ENCODE data around the gene FOXG1. TPM values are rescaled to one million over a fixed set of nuclear protein-coding genes. Genes with fewer than 3 reads are reported as not detected.

FOXG1 gene
- total RNA-seq, 2 donors from 2014 or later = not detected

DNA sequence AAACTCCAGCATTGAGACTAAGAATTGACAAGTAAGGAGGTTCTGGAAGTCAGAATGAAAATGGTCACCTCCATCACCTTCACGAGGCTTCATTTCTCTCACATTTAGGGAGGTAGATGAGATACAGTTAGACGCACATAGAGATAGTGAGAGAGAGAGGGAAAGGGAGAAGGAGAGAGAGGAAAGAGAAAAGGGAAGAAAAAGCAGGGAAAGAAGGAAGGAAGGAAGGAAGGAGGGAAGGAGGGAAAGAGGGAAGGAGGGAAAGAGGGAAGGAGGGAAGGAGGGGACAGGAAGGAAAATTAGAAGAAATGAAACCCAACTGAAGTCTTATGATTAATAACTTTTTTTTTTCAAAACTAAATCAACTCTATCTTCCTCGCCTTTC lies 10.7 kb upstream of the FOXG1 start:
- no peaks in the 10 kb centered on the region for H3K9me3 ChIP-seq
- H3K36me3 ChIP-seq = no peaks in the 10 kb centered on the region
- no peak overlapping the region for H3K4me3 ChIP-seq
- H3K27me3 ChIP-seq = peaks cover 40% of the 10 kb centered on the region
- TF ChIP-seq, protein P1, sequence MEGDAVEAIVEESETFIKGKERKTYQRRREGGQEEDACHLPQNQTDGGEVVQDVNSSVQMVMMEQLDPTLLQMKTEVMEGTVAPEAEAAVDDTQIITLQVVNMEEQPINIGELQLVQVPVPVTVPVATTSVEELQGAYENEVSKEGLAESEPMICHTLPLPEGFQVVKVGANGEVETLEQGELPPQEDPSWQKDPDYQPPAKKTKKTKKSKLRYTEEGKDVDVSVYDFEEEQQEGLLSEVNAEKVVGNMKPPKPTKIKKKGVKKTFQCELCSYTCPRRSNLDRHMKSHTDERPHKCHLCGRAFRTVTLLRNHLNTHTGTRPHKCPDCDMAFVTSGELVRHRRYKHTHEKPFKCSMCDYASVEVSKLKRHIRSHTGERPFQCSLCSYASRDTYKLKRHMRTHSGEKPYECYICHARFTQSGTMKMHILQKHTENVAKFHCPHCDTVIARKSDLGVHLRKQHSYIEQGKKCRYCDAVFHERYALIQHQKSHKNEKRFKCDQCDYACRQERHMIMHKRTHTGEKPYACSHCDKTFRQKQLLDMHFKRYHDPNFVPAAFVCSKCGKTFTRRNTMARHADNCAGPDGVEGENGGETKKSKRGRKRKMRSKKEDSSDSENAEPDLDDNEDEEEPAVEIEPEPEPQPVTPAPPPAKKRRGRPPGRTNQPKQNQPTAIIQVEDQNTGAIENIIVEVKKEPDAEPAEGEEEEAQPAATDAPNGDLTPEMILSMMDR (IDR thresholded peaks at IDR 0.05) = no peak
- intact Hi-C loops (cut with DNase I) = loop anchor here (2.0 kb wide), 1 partner anchor 1459 kb away; no protein-coding TSS in a partner anchor
- no peaks in the 10 kb centered on the region for H3K4me1 ChIP-seq
- no peak overlapping the region for H3K9ac ChIP-seq (ENCODE audit: low read depth in 2 of 2, low read length in 2 of 2)
- no peak overlapping the region for H3K27ac ChIP-seq
- DNase-seq = no peak

DNA sequence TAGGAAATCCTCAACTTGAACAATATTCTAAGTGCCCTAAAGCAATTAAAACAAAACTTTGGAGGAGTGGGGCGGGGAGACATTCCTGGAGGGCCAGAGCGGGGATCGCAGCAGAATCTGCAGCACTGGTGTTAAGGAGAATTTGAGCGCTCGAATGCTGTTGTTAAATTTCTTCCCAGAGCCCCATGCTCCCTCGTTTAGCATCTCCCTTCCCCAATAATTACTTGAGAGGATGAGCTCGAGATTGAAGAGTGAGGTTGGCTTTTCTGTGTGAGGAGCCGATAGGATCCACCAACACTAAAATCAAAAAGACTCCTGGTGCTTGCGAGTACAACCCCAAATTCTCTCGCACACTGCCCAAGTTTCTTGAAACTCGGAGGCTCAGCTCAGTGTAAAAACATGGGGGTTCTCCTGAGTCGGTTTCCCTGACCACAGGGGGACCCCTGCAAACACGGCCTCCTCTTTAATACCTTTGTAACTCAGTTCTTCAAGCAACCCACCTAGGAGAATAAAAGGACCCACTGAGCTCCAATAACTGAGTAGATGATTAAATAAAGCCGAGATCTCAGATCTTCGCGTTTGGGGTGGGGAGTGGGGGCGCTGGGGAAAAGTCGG lies 10.2 kb upstream of the FOXG1 start:
- intact Hi-C loops (cut with DNase I) = no loop called here
- TF ChIP-seq, protein P1 (IDR thresholded peaks at IDR 0.05) = no peak
- Histone ChIP-seq H3K27ac (no peak overlapping the region), H3K36me3 (no peaks in the 10 kb centered on the region), H3K4me3 (no peak overlapping the region), H3K9ac (ENCODE audit: low read depth in 2 of 2, low read length in 2 of 2) (no peak overlapping the region), H3K4me1 (no peaks in the 10 kb centered on the region), H3K9me3 (no peaks in the 10 kb centered on the region), H3K27me3 (peaks cover 45% of the 10 kb centered on the region)
- no peak for DNase-seq

DNA sequence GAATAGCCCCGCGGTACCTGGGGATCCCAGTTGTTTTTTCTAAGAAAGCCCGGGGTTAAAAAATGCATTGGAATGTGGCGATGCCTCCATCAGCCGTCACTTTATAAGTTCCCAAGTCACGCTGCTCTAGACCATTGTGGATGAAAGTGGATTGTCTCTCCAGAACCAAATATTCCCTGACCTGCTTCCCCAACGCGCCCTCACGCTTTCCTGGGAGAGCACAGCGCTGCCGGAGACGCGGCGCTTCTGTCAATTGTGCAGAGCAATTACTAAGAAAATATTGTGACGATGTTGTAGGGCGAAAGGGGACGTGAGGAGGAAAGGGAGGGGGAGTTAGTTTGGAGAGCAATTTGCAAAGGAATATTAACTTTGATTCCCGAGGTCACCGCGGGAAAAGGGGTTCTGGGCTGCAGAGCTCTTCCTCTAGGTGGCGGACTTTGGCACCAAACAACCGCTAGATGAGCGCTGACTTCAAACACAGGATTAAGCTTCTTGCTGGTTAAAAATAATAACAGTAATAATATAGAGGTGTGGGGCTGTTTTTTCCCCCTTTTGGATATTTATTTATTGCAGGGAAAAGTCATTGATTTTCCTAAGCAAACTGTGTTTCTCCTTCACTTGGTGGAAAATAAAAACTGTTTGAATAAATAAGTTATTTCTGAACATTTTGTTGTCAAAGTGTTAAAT lies 9.6 kb upstream of the FOXG1 start:
- Histone ChIP-seq H3K9me3 (no peaks in the 10 kb centered on the region), H3K9ac (ENCODE audit: low read depth in 2 of 2, low read length in 2 of 2) (peak overlapping the region in 1 of 2 donors; percentile 9), H3K36me3 (no peaks in the 10 kb centered on the region), H3K4me3 (no peak overlapping the region), H3K4me1 (no peaks in the 10 kb centered on the region), H3K27ac (no peak overlapping the region), H3K27me3 (peaks cover 52% of the 10 kb centered on the region)
- intact Hi-C loops (cut with DNase I) = no loop called here
- TF ChIP-seq, protein P1 (IDR thresholded peaks at IDR 0.05) = peak; percentile 28
- no peak for DNase-seq

DNA sequence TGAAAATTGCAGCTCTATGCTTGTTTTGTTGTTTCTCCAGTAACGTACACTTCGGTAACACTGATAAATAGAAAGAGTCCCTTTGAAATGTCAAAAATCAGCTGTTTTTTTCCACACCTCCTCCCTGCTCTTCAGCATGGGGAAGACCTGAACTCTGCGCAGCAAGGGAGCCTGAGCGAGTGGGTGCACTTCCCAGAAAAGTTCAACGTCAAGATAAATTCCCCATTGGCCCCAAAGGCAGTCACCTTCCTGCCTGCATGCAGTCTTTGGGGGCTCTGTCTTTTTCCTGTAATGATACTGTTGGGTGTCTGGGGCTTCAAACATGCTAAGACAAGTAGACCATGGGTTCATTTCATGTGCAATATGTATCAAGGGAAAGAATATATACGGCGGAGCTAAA lies 8.8 kb upstream of the FOXG1 start:
- Histone ChIP-seq H3K4me3 (no peak overlapping the region), H3K4me1 (no peaks in the 10 kb centered on the region), H3K36me3 (no peaks in the 10 kb centered on the region), H3K9ac (ENCODE audit: low read depth in 2 of 2, low read length in 2 of 2) (no peak overlapping the region), H3K9me3 (no peaks in the 10 kb centered on the region), H3K27me3 (peaks cover 59% of the 10 kb centered on the region), H3K27ac (no peak overlapping the region)
- TF ChIP-seq, protein P1 (IDR thresholded peaks at IDR 0.05) = no peak
- DNase-seq = no peak
- intact Hi-C loops (cut with DNase I) = no loop called here

DNA sequence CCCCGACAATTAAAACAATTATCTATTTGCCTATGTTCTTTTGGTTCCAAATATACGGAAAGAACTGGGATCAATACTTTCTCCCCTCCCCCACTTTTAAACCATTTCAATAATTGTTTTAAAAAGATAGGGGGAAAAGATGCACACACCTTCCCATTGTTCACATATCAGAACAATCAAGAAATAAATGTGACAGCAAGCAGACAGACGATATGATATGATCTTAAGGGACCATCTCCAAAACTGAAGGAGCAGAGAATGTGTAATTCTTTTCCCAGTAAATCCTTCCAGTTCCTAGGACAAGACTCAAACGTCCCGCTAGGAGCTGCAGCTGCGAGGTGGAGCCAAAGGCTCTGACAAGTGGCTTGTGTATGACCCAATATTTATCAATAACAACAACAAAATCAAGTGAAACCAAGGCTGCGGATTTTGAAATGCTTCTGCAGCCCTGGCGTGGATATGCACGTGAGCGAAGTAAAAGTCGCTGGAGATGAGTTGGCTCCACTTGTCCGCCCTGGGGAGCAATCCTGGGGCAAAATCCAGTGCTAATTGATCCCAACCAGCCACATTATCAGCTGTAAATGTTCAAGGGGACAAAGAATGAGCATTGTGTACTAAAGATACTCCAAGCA lies 8.2 kb upstream of the FOXG1 start:
- no peak overlapping the region for H3K9ac ChIP-seq (ENCODE audit: low read depth in 2 of 2, low read length in 2 of 2)
- no peaks in the 10 kb centered on the region for H3K4me1 ChIP-seq
- no peaks in the 10 kb centered on the region for H3K9me3 ChIP-seq
- H3K4me3 ChIP-seq = no peak overlapping the region
- H3K36me3 ChIP-seq = no peaks in the 10 kb centered on the region
- DNase-seq = no peak
- TF ChIP-seq, protein P1 (IDR thresholded peaks at IDR 0.05) = no peak
- H3K27ac ChIP-seq = no peak overlapping the region
- H3K27me3 ChIP-seq = peaks cover 65% of the 10 kb centered on the region
- intact Hi-C loops (cut with DNase I) = no loop called here

Measured in colonic mucosa (tissue), 4 donors.